ENCODE measurements around the gene LLCFC1.

DNA sequence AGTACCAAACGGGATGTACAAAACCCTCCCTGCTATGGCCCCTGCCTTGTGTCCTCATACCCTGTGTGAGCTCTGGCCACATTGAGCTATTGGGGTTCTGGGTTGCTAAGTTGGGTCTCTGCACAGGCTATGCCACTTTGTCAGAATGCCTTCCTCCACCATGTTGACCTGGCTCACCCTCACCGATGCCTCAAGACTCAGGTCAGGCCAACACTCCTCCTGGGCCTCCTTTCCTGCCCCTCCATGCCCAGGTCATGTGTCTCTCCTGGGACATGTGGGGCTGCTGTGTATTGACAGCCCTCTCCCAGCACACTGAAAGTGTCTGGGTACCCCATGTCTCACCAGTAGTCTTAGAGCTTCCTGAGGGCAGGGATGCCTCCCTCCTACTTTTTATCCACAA is 20.4 kb upstream of the LLCFC1 start:
- TF ChIP-seq GATA2 (IDR thresholded peaks at IDR 0.05; ENCODE audit: low read depth, low read length) = no peak
- no peak for TF ChIP-seq GATA3 (IDR thresholded peaks at IDR 0.05; ENCODE audit: low read depth, low read length)

Measured in SH-SY5Y (cell line).